ENCODE measurements around the gene SBF2.

- TF ChIP-seq REST (IDR thresholded peaks at IDR 0.05; ENCODE audit: insufficient read depth in 1 of 2, low read depth in 2 of 2, low read length in 2 of 2) (no peak), POLR2AphosphoS5 (IDR thresholded peaks at IDR 0.05; ENCODE audit: low read depth, low read length) (no peak), TAF1 (IDR thresholded peaks at IDR 0.05; ENCODE audit: borderline replicate concordance, insufficient read depth, low read length) (no peak), SIN3A (IDR thresholded peaks at IDR 0.05; ENCODE audit: borderline replicate concordance, insufficient read depth, low read length) (no peak), FOXP2 (optimal IDR thresholded peaks at IDR 0.05; ENCODE audit: borderline replicate concordance, extremely low read depth, extremely low read length, insufficient read depth) (no peak)
Observed at GRCh38 chr11:9748361-9748970, 545.6 kb downstream of the SBF2 start.

All from PFSK-1 (cell line).